ENCODE results near the gene ANO1. TPM values are rescaled to one million over a fixed set of nuclear protein-coding genes. Genes with fewer than 3 reads are reported as not detected.

Gene ANO1
- total RNA-seq, 4 donors from 2014 or later = 6.8 to 72.6 (median 36.2) TPM

- Histone ChIP-seq H3K9me3 (no peaks in the 10 kb centered on the region), H3K27me3 (no peaks in the 10 kb centered on the region), H3K4me1 (no peaks in the 10 kb centered on the region), H3K4me3 (no peak overlapping the region), H3K36me3 (no peaks in the 10 kb centered on the region), H3K27ac (peak overlapping the region in 1 of 2 donors; percentile 42)
- no peak for DNase-seq
- intact Hi-C loops (cut with DNase I; ENCODE audit: low total_unique reads) = no loop called here
- no peak for TF ChIP-seq CTCF (IDR thresholded peaks at IDR 0.05)
- TF ChIP-seq POLR2A (IDR thresholded peaks at IDR 0.05) = no peak
Measured at GRCh38 chr11:70229737-70230136, 151.6 kb downstream of the ANO1 start.

GRCh38 chr11:70230151-70230839 lies 152.2 kb downstream of the ANO1 start:
- Histone ChIP-seq H3K4me1 (no peaks in the 10 kb centered on the region), H3K4me3 (no peak overlapping the region), H3K27ac (peak overlapping the region; percentile 24 to 42), H3K9me3 (no peaks in the 10 kb centered on the region), H3K27me3 (no peaks in the 10 kb centered on the region), H3K36me3 (no peaks in the 10 kb centered on the region)
- DNase-seq = no peak
- no peak for TF ChIP-seq POLR2A (IDR thresholded peaks at IDR 0.05)
- intact Hi-C loops (cut with DNase I; ENCODE audit: low total_unique reads) = no loop called here

- H3K27me3 ChIP-seq = no peaks in the 10 kb centered on the region
- H3K27ac ChIP-seq = peak overlapping the region; percentile 24 to 42
- no peak for DNase-seq
- H3K4me3 ChIP-seq = no peak overlapping the region
- intact Hi-C loops (cut with DNase I; ENCODE audit: low total_unique reads) = no loop called here
- no peaks in the 10 kb centered on the region for H3K9me3 ChIP-seq
- TF ChIP-seq POLR2A (IDR thresholded peaks at IDR 0.05) (no peak), CTCF (IDR thresholded peaks at IDR 0.05) (no peak)
- H3K4me1 ChIP-seq = no peaks in the 10 kb centered on the region
- H3K36me3 ChIP-seq = no peaks in the 10 kb centered on the region
Measured at GRCh38 chr11:70230840-70231710, 153.0 kb downstream of the ANO1 start.

GRCh38 chr11:70233034-70233433 lies 154.9 kb downstream of the ANO1 start:
- Histone ChIP-seq H3K27me3 (no peaks in the 10 kb centered on the region), H3K27ac (no peak overlapping the region)
- intact Hi-C loops (cut with DNase I; ENCODE audit: low total_unique reads) = no loop called here

GRCh38 chr11:70233511-70233934 lies 155.4 kb downstream of the ANO1 start:
- DNase-seq = peak in 1 of 2 donors; percentile 44
- no peak for TF ChIP-seq CTCF (IDR thresholded peaks at IDR 0.05)
- TF ChIP-seq POLR2A (IDR thresholded peaks at IDR 0.05) = no peak
- Histone ChIP-seq H3K27me3 (no peaks in the 10 kb centered on the region), H3K4me1 (no peaks in the 10 kb centered on the region), H3K36me3 (no peaks in the 10 kb centered on the region), H3K9me3 (no peaks in the 10 kb centered on the region), H3K4me3 (no peak overlapping the region), H3K27ac (no peak overlapping the region)
- intact Hi-C loops (cut with DNase I; ENCODE audit: low total_unique reads) = no loop called here

More at GRCh38 chr11:70233034-70233433, 154.9 kb downstream of the ANO1 start:
- no peak for DNase-seq
- TF ChIP-seq CTCF (IDR thresholded peaks at IDR 0.05) (no peak), POLR2A (IDR thresholded peaks at IDR 0.05) (no peak)
- Histone ChIP-seq H3K4me1 (no peaks in the 10 kb centered on the region), H3K36me3 (no peaks in the 10 kb centered on the region), H3K4me3 (no peak overlapping the region), H3K9me3 (no peaks in the 10 kb centered on the region)

All from uterus (tissue), 4 donors.